Renal cortex interstitium (tissue), 11 donors: ENCODE measurements around the gene PELI2. TPM values are rescaled to one million over a fixed set of nuclear protein-coding genes. Genes with fewer than 3 reads are reported as not detected.
A peak's percentile ranks its signal among the peaks of the same experiment; 100 is the strongest.

Experiments used
- DNase-seq, 11 donors: peaks; one replicate each; pipeline ENCODE4 v3.0.0-alpha.2; 2013; ENCODE audit warnings: low read depth in 9 of 11, low spot score in 4 of 11; ENCODE audit errors: extremely low read depth in 1 of 11
- polyA plus RNA-seq, 3 donors: library from polyadenylated mRNA; unstranded; fragments of 120-200 nt; gene quantifications; one replicate each; pipeline ENCODE4 v1.2.1, GENCODE V29; 2013; ENCODE audit not compliant: insufficient read length in 3 of 3

The PELI2 gene
- polyA plus RNA-seq, 3 donors = 22.1 to 31.9 (median 27.5) TPM

GRCh38 chr14:56304456-56304855 is 186.2 kb downstream of the PELI2 start:
- DNase-seq = no peak

- DNase-seq = peak in 1 of 11 donors; percentile 1
These were observed 191.0 kb downstream of the PELI2 start for GRCh38 chr14:56309198-56309597.

DNA sequence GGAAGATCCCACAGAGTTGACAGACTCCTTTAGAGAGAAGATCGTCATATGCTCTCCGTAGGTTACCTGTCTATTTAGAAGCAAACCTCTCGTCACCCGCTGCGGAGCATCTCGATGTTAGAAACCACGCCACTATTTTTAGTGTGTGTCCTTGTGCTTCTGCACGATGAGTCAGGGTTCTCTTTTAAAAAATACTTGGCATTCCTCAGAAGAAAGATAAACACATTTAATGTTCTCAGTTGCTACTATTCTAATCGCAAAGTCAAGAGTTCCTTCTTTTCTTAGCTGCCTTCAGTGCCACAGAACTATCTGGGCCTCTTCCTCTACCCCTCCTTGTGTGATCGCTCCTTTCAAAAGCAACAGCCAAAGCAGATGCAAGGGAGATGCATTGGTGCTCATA is 192.4 kb downstream of the PELI2 start:
- no peak for DNase-seq

- no peak for DNase-seq
These were observed 195.6 kb downstream of the PELI2 start for GRCh38 chr14:56313789-56314188.

DNA sequence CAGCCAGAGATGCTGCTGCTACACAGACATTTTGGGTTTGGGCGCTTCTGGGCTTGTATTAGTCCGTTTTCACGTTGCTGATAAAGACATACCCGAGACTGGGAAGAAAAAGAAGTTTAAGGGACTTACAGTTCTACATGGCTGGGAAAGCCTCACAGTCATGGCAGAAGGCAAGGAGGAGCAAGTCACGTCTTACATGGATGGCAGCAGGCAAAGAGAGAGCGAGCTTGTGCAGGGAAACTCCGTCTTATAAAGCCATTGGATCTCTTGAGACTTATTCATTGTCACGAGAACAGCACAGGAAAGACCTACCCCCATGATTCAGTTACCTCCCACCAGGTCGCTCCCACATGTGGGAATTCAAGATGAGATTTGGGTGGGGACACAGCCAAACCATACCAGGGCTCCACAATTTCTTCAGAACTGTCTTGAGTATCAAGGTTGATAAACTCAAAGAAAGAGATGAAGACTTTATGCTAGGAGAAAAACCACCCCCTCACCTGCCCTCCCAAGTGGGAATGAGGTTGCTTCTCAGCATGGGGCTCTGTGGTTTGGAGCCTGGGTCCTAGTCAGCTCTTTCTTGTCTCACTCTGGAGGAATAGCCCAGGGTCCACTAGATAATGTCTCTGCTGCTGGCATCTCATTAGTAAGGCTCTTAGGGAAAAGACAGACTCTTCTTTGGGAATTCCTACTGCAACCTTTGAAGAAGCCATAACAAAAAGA is 200.3 kb downstream of the PELI2 start:
- DNase-seq = no peak

- no peak for DNase-seq
These were observed 203.7 kb downstream of the PELI2 start for GRCh38 chr14:56321861-56322260.

- DNase-seq = no peak
These were observed 204.3 kb downstream of the PELI2 start for GRCh38 chr14:56322531-56322930.

GRCh38 chr14:56324454-56324853 is 206.2 kb downstream of the PELI2 start:
- DNase-seq = no peak

DNA sequence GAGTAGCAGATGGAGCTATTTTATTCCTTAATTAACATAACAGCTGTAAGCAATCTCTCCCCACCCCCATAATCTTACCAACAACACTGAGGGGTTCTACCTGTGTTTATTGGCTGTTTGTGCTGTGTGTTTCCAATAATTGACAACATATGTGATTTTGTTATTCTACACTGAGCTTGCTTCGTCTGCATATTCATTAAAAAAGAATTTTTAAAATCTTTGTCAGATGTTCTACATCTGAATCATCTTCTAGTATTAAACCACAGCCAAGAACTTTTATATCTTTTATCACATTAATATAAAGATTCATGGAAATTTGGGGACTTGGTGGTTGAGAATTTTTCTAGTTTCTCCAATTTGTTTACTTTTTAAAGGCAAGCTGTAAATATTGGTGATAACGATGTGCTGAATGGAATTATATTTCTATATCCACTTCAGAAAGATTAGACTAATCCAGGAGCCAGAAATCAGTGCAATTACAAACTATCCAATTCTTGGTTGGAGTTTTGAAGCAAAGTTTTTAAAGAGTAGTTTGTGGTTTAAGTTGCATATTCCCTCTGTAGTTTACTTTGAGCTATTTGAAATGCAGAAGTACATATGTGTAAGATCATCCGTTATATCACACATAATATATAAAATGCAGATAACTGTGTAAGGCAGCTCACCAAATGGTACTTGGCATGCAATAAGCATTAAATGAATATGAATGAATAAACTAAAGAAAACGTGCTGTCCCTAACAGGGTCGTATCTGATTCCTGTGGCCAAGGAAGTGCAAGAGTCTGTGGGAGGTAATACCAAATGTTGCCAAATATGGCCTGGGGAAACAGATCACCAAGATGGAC is 206.9 kb downstream of the PELI2 start:
- no peak for DNase-seq

- no peak for DNase-seq
These were observed 209.8 kb downstream of the PELI2 start for GRCh38 chr14:56328021-56328420.

GRCh38 chr14:56331592-56332216 is 213.5 kb downstream of the PELI2 start:
- no peak for DNase-seq

DNA sequence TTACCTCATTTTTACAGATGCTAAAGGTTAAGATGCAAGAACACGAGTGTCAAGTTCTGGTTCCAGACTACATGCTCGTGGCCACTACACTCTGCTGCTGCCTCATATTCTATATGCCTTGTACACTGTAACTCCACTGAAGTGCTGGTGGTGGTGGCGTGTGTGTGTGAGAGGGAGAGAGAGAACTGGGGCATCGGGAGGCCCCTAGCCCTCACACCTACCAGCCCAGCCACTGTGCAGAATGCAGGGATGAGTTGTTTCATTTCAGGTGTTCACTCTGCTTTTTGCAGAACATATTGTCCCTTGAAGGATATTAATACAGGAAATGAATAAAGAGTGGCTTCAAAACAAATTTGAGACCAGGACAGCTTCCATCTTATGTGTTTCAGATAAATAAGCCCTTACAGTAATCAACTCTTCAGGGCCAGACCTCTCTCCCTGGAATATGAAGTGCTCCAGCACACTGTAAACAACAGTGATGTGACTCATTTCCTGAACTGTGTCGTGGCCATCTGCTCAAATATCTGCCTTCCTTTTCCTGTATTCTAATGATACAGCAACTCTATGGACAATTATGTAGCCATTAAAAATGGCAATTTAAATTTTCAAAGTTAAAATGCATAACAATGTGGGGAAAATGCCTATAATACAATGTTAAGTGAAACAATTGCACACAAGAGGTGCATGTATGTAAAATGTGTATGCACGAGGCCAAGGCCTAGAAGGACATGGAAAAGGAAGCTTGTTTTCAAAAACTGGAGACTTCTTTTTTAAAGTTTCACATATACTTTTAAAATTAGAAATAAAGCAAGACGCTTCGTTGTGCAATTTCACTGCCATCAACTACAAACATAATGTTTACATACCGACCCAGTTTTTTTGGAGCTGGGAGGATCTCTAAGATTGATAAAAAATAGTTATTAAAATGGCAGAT is 215.4 kb downstream of the PELI2 start:
- no peak for DNase-seq

- no peak for DNase-seq
These were observed 216.2 kb downstream of the PELI2 start for GRCh38 chr14:56334458-56334857.

DNA sequence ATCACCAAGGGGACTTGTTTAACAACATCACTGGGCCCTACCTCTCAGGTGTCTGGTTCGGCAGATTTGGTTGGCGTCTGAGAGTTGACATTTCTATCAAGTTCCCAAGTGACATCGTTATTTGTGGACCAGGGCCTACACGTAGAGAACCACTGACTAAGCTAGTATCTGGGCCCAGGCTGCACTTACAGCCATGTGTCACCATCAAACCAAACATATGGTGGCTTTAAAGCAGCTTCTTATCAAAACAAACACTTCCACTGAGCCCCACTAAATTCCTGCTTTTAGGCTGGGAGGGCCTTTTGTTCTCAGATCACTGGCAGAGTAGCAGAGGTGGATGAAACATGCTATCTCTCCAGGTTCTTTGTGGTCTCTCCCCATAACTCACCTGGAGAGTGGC is 220.5 kb downstream of the PELI2 start:
- no peak for DNase-seq

DNA sequence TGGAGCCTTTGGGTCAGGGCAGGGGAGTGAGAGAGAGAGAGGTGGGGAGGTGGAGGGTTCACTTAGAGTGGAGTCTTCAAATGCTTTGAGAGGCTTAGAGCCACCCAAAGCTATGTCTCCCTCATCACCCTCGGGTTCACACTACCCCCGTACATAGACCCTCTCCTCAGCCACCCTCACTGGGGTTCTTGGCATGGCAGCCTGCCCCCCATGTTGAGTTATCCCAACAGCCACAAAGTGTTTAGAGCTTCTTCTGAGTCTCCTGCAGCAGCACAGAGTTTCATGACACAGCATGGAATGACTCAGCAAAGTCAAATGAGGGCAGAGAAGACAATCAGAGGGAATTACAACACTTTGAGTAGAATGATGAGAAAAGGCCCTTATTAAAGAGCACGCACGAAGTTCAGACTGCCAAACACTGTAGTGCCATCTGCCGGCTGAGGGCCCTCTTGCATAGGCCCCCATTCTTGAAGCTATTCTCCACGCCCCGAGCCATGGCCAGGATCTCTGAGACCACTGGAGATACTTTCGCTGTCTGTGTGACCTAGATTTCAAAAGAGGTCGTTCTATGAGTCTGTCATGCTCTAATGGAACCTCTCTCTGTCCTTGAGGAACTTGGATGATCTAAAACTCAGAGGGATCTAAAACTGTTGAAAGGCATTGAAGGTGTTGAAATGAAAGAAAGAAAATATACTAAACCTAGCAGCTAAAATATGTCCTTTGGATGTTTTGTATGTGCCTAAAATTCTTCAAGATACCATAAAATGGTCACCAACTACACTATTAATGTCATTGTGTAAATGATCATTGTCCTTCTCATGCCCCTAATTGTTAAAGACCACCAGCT is 221.9 kb downstream of the PELI2 start:
- peak in 8 of 11 donors; percentile 29 to 60 (median 36) for DNase-seq

DNA sequence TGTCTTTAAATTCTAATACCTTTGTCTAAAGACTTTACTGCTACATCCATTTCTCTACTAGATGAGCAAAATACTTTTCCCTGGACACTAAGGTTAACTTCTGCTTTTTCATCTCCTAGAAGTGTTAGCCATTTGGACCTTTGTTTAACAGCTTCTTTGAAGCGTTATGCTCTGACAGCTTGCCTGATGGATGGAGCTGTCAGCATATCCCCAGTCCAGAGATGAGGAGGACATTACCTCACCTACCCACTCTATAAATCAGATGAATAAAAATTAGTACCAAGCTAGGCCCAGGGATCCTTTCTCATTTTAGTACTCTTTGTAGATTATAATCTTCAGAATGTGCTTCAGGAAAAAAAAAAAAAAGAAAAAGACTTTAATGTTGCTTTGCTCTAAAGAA is 222.7 kb downstream of the PELI2 start:
- no peak for DNase-seq

GRCh38 chr14:56341766-56342493 is 223.7 kb downstream of the PELI2 start:
- DNase-seq = no peak
